DMS53 (cell line): ENCODE data around the gene TVP23B.
"Not testable (repeated sequence)": the region's sequence is repeated elsewhere in the genome, so short reads cannot be mapped to it uniquely, and the experiment has no call there.

Experiments used
- DNase-seq: peaks from one replicate; lab custom pipeline; 2025; lab: John Stamatoyannopoulos, UW

The TVP23B gene

GRCh38 chr17:18791402-18791801 is 10.4 kb downstream of the TVP23B start:
- not testable (repeated sequence) for DNase-seq

GRCh38 chr17:18794841-18795240 is 13.9 kb downstream of the TVP23B start:
- not testable (repeated sequence) for DNase-seq

DNA sequence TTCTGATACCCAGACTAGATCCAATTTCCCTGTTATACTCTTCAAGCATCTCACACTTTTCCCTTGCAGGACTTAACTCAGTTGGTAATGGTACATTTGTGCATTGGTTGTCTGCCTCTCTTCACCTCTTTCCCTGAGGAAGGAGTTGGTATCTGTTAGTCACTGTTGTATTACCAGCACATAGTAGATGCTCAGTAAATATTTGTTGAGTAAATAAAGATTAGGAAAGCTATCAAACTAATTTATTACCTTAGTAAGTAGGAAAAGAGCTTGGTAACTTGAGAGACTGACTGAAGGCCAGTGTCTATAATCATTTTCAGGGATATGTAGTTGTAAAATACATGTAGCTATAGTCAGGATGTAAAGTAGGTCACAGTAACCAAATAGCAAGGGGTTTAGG is 15.9 kb downstream of the TVP23B start:
- not testable (repeated sequence) for DNase-seq

DNA sequence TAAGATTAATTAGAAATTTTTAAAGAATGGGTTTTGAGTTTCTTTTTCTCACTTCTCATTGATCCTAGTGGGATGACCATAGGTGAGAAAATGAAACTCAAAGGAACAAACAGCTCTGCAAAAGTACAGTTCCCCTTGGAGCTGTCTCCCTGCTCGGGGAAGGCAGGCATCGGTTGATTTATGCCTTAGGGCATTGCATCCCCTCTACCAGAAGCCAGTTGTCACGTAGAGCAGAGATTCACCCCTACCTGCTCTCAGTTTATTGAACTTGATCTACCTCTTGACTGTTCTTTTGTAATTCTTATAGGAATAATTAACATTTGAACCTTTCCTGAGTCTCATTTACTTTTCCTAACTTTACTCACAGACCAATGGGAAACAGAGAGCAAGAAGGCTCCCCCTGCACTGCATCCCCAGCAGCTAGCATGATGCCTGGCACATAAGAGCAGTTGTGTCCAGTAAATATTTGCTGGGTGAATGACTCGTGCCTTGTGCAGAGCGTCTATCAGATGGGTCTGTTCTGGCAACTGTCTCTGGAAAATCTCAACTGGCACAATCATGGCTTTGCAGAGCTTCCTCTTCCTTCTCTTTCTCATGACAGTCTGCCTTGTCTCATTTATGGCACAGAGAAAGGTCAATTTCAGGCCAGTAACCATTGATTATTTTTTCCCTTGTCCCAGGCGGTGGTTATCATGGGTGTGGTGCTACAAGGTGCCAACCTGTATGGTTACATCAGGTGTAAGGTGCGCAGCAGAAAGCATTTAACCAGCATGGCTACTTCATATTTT is 22.7 kb downstream of the TVP23B start:
- DNase-seq: not testable (repeated sequence)

DNA sequence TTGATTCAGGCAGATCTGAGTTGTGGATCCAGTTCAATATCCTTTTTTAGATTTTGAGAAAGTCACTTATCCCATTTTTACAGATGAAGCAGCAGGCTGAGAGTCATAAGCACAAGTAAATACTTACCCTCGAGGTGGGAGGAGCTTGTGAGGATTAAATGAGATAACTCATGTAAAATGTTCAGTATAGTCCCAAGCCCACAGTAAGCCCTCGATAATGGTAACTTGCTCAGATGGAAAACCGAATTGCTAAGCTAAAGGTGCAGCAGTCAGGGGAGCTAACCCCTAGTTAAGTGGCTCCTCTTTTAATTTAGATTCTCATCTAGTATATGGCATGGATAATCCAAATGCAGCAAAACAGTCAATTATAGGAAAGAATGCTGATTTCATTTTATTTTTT is 34.9 kb downstream of the TVP23B start:
- DNase-seq: not testable (repeated sequence)

- peak; percentile 77 for DNase-seq
Measured at GRCh38 chr17:18816489-18817371, 35.7 kb downstream of the TVP23B start.

DNA sequence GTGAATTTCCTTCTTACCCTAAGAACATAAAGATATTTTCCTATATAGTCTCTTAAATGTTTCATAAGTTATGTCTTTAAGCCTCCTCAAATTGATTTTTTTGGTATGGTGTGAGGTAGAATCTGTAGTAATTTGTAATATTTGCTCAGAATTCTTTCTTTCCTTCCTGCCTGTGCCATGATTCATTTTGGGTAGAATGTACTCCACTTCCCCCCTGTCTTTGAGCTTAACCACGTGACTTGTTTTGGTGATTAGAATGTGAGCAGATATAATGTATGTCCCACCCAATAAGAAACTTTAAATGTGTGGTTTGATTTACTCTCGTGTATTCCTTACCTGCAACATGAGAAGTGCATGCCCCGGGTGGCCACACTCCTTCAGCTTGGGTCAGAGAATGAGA is 40.4 kb downstream of the TVP23B start:
- DNase-seq: not testable (repeated sequence)

DNA sequence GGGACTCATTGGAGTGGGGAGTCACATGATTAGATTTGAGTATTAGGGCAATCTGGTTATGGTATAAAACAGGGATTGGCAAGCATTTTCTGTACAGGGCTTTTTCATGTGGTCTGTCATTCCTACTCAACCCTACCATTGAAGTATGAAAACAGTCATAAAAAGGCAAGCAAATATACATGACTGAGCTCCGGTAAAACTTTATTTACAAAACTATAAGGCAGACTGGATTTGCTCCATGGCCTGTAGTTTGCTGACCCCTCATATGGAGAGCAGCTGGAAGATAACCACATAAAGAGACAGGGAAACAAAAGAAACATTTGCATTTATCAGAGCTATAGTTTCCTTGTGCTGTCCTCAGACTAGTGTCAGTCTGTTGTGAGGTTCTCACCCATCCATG is 46.6 kb downstream of the TVP23B start:
- not testable (repeated sequence) for DNase-seq

DNA sequence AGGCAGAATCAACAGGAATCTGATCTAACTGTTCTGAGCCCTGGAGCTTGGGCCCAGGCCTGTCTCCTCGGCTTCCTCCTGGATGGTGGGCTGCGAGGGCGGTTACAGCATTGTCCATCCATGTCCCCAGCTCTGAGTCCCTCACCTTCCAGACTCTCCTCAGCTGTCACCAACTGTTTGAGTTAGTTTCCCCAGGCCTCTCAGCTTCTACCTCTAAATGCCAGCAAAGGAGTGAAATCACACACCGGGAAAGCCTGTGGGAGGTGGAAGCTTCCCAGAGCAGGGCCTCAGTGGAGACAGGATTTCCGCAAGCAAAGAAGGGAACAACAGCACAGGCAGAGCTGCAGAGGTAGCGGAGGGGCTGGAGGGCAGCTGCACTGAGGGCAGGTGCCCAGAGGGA is 67.5 kb downstream of the TVP23B start:
- DNase-seq: no peak

GRCh38 chr17:18850679-18851078 is 69.7 kb downstream of the TVP23B start:
- no peak for DNase-seq

DNA sequence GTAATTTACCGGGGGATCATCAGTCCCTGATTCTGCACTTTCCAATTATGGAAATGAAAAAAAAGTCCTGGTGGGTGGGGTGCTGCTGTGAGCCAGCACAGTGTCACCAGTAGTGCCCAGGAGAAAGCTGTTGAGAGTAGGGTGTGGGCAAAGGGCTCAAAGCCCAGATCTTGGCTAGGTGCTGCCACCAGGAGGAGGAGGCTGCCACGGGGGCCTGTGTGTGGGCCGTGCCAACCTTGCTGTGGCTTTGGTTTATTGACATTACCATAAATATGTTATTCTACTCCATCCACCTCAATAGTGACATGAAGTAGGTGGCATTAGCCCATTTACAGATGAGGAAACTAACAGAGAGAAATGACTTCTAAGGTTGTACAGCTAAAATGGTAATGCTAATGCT is 70.2 kb downstream of the TVP23B start:
- no peak for DNase-seq

GRCh38 chr17:18854956-18855355 is 74.0 kb downstream of the TVP23B start:
- DNase-seq: no peak

DNA sequence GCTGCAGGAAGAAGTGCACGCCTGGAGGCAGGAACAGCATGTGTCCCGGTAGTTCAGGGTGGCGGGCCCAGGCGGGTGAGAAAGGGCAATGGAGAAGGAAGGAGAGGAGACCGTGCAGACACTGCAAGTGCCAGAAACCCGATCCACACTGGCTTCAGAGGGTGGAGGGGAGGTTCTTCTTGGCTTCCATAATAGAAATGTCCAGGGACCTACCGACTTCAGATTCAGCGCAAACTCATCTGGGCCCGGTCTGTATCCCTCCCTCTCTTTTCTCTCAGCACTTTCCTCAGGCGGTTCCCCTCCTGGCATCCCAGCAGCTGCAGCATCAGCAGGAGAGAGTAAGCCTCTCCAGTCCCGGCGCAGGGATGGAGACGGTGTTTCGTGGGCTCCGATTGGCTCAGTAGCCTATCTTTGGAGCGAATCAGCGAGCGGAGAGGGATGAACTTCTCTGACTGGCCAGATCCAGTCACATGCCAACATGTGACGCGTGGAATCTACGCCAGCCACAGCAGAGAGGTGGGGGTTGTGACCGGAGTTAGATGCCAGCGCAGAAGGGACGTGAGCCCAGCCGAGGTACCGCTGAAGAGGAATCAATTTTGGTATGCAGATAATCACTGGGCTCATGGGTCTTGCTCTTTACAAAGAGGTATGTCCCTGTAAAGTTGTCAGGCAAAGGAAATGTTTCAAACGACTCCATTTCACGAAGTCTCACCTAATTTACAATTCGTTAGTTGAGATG is 75.0 kb downstream of the TVP23B start:
- DNase-seq: peak; percentile 96
